Stimulated activated CD4-positive, alpha-beta T cell treated with anti-CD3 and anti-CD28 coated beads, Interleukin-12 subunit alpha, Interleukin-12 subunit beta, amount 100 ng/mL, for 4 hours (primary cell): ENCODE data around the gene MEX3B.
"Not testable (repeated sequence)": the region's sequence is repeated elsewhere in the genome, so short reads cannot be mapped to it uniquely, and the experiment has no call there.

Source experiments
- DNase-seq: peaks from one replicate; pipeline ENCODE4 v3.0.0-alpha.2; 2020

The MEX3B gene

GRCh38 chr15:81995081-81995480 lies 50.7 kb downstream of the MEX3B start:
- not testable (repeated sequence) for DNase-seq

GRCh38 chr15:81992523-81992922 lies 53.3 kb downstream of the MEX3B start:
- no peak for DNase-seq
